Colon (tissue), 2 donors: ENCODE data around the gene ESAM.

ENCODE experiments used
- FAIRE-seq: peaks from 2 replicates; lab custom pipeline; 2012; peaks lifted over from hg19 to GRCh38; lab: Jason Lieb, UNC
- donor health status: control.
- donor health status: control.

Gene ESAM

DNA sequence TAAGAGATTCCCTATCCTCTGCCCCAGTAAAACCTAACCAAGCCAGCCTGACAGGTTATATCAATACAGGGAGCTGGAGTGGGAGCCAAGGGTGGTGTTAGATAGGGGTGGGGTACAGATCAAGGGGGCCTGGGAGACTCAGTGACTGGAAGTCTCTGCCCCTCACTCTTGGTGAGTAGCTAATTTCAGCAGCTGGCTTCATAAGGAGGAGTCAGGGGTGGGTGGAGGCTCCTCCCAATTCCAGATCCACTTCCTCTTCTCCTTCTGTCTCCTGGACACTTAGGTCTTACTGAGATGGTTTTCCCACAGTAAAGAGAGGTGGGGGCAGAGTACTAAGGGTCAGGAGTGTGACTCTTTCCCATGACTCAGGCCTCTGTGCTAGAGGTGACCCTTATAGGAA lies 8.9 kb downstream of the ESAM start:
- FAIRE-seq, result no peak

- FAIRE-seq, result no peak
Measured at GRCh38 chr11:124752471-124753102, 9.5 kb downstream of the ESAM start.

- FAIRE-seq, result no peak
Measured at GRCh38 chr11:124751741-124752470, 10.2 kb downstream of the ESAM start, which contains the start of gene VSIG2. Gene VSIG2 (minus strand): TSS chr11:124752255. CDS start chr11:124752137, 118 bp downstream.

GRCh38 chr11:124751391-124751740 lies 10.7 kb downstream of the ESAM start:
- no peak for FAIRE-seq

DNA sequence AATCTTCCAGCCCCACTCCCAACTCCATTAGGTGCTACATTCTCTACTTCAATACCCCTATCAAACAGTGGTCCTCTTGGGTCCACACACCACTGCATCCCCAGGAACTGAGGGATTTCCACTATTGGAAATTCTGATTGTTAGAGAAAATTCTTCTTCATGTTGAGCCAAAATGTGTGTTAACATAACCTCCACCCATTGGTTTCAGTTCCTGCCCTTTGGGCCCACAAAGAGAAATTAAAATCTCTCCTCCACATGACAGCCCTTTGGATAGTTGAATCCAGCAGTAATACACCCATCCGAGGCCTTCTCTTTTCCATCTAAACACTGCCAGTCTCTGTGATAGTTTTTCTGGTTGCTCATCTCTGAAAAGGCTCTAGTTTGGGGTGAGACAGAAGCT lies 12.2 kb downstream of the ESAM start:
- no peak for FAIRE-seq

DNA sequence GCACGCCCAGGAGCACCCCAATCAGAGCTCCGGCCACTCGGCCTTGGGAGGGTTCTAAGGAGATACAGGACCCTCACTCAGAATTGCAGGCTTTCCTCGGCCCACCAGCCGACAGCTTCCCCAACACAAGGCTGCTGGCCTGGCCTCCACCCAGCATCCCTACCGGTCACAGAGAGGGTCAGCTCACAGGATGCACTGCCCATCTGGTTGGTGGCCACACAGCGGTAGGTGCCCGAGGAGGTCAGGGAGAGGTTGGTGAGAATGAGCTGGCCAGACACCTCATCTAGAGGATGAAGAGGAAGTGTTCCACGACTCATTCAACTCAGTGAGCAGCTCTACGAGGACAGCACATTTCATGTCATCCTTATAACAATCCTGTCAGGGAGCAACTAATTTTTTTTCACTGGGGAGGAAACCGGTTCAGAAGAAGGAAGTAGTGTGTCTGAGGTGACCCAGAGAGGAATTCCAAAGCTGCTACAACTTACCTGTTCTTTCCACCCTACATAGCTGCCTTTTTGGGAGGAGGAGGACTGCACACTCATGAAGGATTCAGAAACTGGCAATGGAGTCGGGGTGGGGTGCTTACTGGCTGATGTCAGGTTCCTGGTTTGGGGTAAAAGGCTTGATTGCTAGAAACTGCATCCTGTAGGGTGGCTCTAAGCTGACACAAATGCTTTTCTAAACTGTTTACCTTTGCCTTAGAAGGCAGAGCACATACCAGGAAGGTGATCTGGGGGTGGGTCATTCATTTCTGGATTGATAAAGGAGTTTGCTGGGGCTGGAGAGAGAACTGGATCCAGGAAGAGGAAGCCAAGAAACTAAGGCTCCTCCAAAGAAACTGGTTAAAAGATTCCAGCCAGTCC lies 13.4 kb downstream of the ESAM start:
- no peak for FAIRE-seq

DNA sequence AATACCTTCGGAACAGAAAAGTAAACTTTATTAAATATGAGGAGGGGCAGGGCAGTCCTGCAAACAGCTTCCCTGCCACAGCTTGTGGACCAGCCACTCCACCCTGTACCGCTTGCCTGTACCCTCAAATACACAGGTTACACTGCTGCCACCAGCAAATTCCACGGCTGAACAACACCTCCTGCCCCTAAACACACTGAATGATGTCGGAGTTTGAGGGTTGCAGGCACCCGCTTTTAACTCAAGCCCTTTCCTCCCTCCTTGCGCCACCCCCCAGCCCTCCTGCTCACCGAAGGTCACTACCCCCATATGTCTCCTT lies 14.0 kb downstream of the ESAM start:
- no peak for FAIRE-seq

DNA sequence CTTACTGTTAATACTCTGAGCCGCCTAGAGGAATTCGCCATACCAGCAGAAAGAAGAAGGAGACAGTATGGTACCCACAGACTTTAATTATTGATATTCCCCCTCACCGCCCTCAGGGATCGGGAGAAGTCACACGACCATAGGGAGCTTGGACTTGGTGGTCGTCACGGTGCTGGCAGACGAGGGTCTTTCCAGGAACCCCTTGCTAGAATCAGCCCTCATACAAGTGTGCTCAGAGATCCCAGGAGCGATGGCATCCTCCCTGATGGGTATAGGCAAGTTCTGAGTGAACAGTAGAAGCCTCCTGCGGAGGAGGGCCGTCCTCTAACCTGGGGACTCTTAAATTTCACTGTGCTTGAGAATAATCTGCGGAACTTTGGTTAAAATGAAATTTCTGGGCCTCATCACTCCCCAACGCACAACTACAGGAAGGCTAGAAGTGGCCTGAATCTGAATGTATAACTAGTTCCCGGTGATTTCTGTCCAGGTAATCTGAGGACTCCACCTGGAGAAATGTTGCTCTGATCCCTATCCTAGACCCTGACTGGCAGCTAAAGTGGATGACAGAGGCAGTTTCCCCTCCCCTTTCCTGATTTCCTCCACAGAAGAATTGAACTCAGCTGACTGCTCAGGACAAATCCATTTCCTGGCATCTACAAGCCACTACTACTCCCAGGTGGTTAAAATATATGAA lies 14.5 kb downstream of the ESAM start:
- FAIRE-seq, result no peak

DNA sequence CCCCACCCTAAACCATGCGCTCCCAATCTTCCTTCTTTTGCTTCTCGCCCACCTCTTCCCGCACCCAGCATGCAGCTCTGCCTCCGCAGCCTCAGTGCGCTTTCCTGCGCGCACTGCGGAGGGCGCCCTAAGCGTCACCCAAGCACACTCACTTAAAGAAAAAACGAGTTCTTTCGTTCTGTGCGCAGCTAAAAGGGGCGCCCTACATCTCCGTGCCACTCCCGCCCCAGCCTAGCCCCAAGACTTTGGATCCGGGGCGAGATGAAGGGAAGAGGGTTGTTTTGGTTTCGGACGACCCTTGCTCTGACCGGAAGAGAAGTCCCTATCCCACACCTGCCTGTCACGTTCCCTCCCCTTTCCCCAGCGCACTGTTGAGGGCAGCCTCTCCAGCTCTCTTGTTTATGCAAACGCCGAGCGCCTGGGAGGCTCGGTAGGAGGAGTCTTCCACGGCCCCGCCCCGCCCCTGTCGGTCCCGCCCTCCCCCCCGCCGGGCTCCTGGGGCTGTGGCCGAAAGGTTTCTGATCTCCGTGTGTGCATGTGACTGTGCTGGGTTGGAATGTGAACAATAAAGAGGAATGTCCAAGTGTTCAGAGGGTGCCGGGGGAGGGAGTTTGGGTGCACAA lies 15.4 kb downstream of the ESAM start:
- no peak for FAIRE-seq

GRCh38 chr11:124745835-124746620 lies 16.1 kb downstream of the ESAM start:
- FAIRE-seq, result no peak

DNA sequence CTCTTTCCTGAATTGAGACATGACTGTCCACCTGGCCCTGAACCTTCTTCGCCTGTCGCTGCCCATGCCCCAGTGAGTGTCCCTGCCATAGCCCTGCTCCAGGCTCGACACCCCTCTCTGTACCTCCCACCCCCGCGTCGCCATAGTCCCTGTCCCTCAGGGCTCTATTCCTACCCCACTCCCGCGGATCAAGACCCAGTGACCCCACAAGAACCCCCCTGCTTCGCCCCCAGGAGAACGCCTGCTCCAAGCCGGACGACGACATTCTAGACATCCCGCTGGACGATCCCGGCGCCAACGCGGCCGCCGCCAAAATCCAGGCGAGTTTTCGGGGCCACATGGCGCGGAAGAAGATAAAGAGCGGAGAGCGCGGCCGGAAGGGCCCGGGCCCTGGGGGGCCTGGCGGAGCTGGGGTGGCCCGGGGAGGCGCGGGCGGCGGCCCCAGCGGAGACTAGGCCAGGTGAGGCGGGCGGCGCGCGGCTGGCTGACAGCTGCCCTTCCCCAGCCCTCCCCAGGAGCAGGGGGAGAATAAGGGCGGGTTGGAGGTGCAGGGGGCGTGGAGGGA lies 16.7 kb downstream of the ESAM start:
- FAIRE-seq, result no peak

DNA sequence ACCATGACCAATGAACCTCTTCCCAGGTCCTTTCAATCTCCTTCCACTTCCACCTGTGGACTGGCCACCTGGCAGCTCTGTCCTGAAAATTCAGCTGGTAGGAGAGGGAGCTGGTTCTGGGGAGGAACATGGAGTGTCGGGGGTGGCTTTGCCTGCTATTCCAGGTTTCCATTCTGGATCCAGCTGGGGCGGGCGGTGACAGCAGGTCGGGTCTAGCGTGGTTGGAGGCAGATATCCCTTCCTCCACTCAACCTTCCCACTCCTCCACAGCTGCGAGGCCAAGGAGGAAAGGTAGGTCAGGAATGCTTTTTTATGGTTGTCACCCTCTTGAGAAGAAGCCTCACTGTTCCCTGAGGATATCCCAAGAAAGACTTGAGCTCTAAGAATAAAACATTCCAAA lies 19.0 kb downstream of the ESAM start:
- no peak for FAIRE-seq

DNA sequence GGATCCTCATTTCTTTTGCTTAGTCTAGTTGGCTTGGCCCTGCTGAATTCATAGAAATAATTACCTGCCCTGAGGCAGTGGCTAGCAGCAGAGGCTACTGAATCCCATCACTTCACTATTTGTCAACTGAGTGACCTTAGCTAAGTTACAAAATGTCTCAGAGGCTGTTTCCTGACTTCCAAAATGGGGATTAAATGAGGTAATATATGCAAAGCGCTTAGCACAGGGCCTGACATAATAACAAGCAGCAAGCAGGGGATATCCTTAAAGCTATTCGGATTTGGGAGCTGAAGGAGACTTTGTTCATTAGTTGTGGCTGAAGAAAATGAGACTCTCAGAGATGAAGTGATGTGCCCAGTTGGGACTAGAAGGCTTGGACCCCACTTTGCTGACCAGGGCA lies 19.5 kb downstream of the ESAM start:
- no peak for FAIRE-seq

GRCh38 chr11:124740277-124740882 lies 21.7 kb downstream of the ESAM start:
- no peak for FAIRE-seq

- no peak for FAIRE-seq
Measured at GRCh38 chr11:124739479-124740276, 22.4 kb downstream of the ESAM start, which contains the start of gene NRGN. Gene NRGN (plus strand): TSS chr11:124739942. CDS start chr11:124740085, 143 bp downstream.

DNA sequence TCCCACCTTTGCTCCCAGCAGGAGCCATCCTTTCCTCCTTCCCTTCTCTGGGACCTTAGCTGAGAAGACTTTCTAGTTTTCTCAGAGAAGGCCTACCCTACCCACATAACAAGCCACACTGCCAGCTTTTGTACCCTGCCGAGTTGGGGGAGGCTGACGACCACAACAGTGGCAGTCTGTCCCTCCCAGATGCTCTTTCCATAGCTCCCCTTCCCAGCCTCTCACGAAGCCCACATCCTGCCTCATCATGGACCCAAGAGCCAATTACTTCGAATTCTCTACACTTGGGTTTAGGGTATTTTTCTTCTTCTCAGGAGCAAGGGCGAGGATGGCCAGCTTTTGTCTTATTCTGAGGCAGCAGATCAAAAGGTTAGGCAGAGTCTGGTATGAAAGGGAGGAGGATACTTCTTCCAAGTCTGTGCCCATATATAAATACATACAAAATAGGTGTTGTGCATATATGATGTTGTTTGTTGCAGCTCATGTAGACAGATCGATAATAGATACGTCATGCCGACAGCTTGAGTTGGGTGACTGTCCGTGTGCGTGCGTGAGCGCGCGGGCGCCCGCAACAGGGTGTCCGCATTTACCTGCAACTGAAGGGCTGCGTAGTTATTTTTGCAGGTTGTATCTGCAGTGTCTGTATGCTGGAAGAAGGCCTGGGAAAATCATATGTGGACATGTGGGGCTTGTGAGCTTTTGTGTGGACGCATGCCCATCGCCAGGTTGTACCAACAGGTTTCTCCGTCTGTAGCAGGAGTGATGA lies 23.2 kb downstream of the ESAM start:
- no peak for FAIRE-seq

GRCh38 chr11:124737638-124738305 lies 24.3 kb downstream of the ESAM start:
- FAIRE-seq, result no peak

GRCh38 chr11:124736736-124737135 lies 25.4 kb downstream of the ESAM start:
- no peak for FAIRE-seq
